Hepatocyte (in vitro differentiated cells): ENCODE measurements around the gene FILIP1. TPM values are rescaled to one million over a fixed set of nuclear protein-coding genes. Genes with fewer than 3 reads are reported as not detected.

ENCODE experiments used
- DNase-seq: peaks from one replicate; pipeline ENCODE4 v3.0.0-alpha.2; 2016; ENCODE audit warnings: low spot score
- H2AFZ ChIP-seq: fragments of 200-600 bp; sonication (generic); 2 replicates; pipeline ENCODE4 v1.6.0; 2016; ENCODE audit warnings: antibody characterized with exemption, mild to moderate bottlenecking
- H3K27ac ChIP-seq: fragments of 200-600 bp; sonication (generic); 2 replicates; pipeline ENCODE4 v1.5.1; 2016; ENCODE audit warnings: mild to moderate bottlenecking
- H3K27me3 ChIP-seq: fragments of 200-600 bp; sonication (generic); 2 replicates; pipeline ENCODE4 v1.6.1; 2016
- H3K36me3 ChIP-seq: fragments of 200-600 bp; sonication (generic); replicated peaks from 2 replicates; pipeline ENCODE4 v1.5.1; 2016; ENCODE audit warnings: low read depth; ENCODE audit not compliant: insufficient read depth
- H3K4me1 ChIP-seq: fragments of 200-600 bp; sonication (generic); 2 replicates; pipeline ENCODE4 v1.5.1; 2016; ENCODE audit warnings: mild to moderate bottlenecking, moderate library complexity; ENCODE audit not compliant: insufficient read depth
- H3K4me2 ChIP-seq: fragments of 200-600 bp; sonication (generic); 2 replicates; pipeline ENCODE4 v1.6.0; 2016
- H3K4me3 ChIP-seq: fragments of 200-600 bp; sonication (generic); 2 replicates; pipeline ENCODE4 v1.5.1; 2016; ENCODE audit warnings: mild to moderate bottlenecking
- H3K79me2 ChIP-seq: fragments of 200-600 bp; sonication (generic); 2 replicates; pipeline ENCODE4 v1.6.0; 2017; ENCODE audit warnings: mild to moderate bottlenecking
- H3K9me2 ChIP-seq: fragments of 200-600 bp; sonication (generic); replicated peaks from 2 replicates; pipeline ENCODE4 v1.6.0; 2017; ENCODE audit warnings: mild to moderate bottlenecking; ENCODE audit not compliant: insufficient read depth
- H3K9me3 ChIP-seq: fragments of 200-600 bp; sonication (generic); 2 replicates; pipeline ENCODE4 v1.5.1; 2016; ENCODE audit warnings: low read depth, mild to moderate bottlenecking
- H4K20me1 ChIP-seq: fragments of 200-600 bp; sonication (generic); 2 replicates; pipeline ENCODE4 v1.6.0; 2016; ENCODE audit warnings: mild to moderate bottlenecking; ENCODE audit not compliant: insufficient read depth, poor library complexity, severe bottlenecking
- CTCF ChIP-seq: fragments of 200-600 bp; sonication (generic); IDR thresholded peaks from 2 replicates; pipeline ENCODE4 v1.5.1; 2016; ENCODE audit warnings: antibody characterized with exemption, mild to moderate bottlenecking; ENCODE audit not compliant: poor library complexity
- EZH2 ChIP-seq: fragments of 200-600 bp; sonication (generic); IDR thresholded peaks from 2 replicates; pipeline ENCODE4 v1.6.1; 2016; ENCODE audit warnings: antibody characterized with exemption, mild to moderate bottlenecking, borderline replicate concordance
- EZH2phosphoT487 ChIP-seq: fragments of 200-600 bp; sonication (generic); IDR thresholded peaks from one replicate; pipeline ENCODE4 v1.6.1; 2018; ENCODE audit warnings: antibody characterized with exemption, mild to moderate bottlenecking, low read depth, moderate library complexity; ENCODE audit not compliant: unreplicated experiment, severe bottlenecking
- WGBS: methylation state at CpG from one replicate; pipeline ENCODE4 v1.1.6; 2016; ENCODE audit warnings: low lambda C conversion rate; ENCODE audit errors: missing lambda C conversion rate; 5-methylcytosine and 5-hydroxymethylcytosine counted together
- polyA plus RNA-seq: library from polyadenylated mRNA; unstranded; fragments of >200 nt; fragmentation: Nextera tagmentation; extraction: Ambion mirVana; gene quantifications from 2 replicates; pipeline ENCODE4 v1.2.1, GENCODE V29; 2016
- total RNA-seq: library from RNA; depleted of rRNA; stranded (reverse); fragments of >200 nt; gene quantifications from 2 replicates; pipeline ENCODE4 v1.2.3, GENCODE V29; 2014

Gene FILIP1
- total and polyA plus RNA-seq, 2 experiments from 2014 or later = 4.1 to 6.0 TPM

- Histone ChIP-seq H3K27ac (no peak overlapping the region), H3K79me2 (no peaks in the 10 kb centered on the region), H3K9me3 (no peaks in the 10 kb centered on the region), H3K4me3 (no peak overlapping the region), H3K4me2 (no peak overlapping the region), H3K36me3 (no peaks in the 10 kb centered on the region), H3K9me2 (no peaks in the 10 kb centered on the region), H4K20me1 (no peaks in the 10 kb centered on the region), H3K4me1 (peaks cover 8% of the 10 kb centered on the region), H2AFZ (no peak overlapping the region), H3K27me3 (no peaks in the 10 kb centered on the region)
- no peak for TF ChIP-seq EZH2phosphoT487
- TF ChIP-seq EZH2 = no peak
- TF ChIP-seq CTCF = no peak
- WGBS = 90% methylated on average over 2 of the region's 2 CpGs
- no peak for DNase-seq
These were observed 162.4 kb downstream of the FILIP1 start for GRCh38 chr6:75331151-75331550.

GRCh38 chr6:75329703-75330102, 163.9 kb downstream of the FILIP1 start:
- H4K20me1 ChIP-seq = no peaks in the 10 kb centered on the region
- no peaks in the 10 kb centered on the region for H3K27me3 ChIP-seq
- no peak overlapping the region for H3K4me2 ChIP-seq
- H3K27ac ChIP-seq = no peak overlapping the region
- TF ChIP-seq EZH2phosphoT487 (no peak), EZH2 (no peak), CTCF (no peak)
- WGBS = 100% methylated on average over 1 of the region's 1 CpG
- H3K4me1 ChIP-seq = peaks cover 3% of the 10 kb centered on the region
- H3K9me2 ChIP-seq = no peaks in the 10 kb centered on the region
- H3K4me3 ChIP-seq = no peak overlapping the region
- no peaks in the 10 kb centered on the region for H3K9me3 ChIP-seq
- no peaks in the 10 kb centered on the region for H3K36me3 ChIP-seq
- H3K79me2 ChIP-seq = no peaks in the 10 kb centered on the region
- H2AFZ ChIP-seq = no peak overlapping the region
- no peak for DNase-seq

GRCh38 chr6:75327807-75328206, 165.8 kb downstream of the FILIP1 start:
- Histone ChIP-seq H3K4me3 (no peak overlapping the region), H3K9me3 (no peaks in the 10 kb centered on the region), H3K79me2 (no peaks in the 10 kb centered on the region), H3K27me3 (no peaks in the 10 kb centered on the region), H3K36me3 (no peaks in the 10 kb centered on the region), H3K9me2 (no peaks in the 10 kb centered on the region), H3K27ac (no peak overlapping the region), H2AFZ (no peak overlapping the region), H3K4me2 (no peak overlapping the region), H3K4me1 (no peaks in the 10 kb centered on the region), H4K20me1 (no peaks in the 10 kb centered on the region)
- TF ChIP-seq CTCF (no peak), EZH2 (no peak)
- no peak for DNase-seq
- 91% methylated on average over 1 of the region's 1 CpG for WGBS
